PC-3 (cell line): Measurements from ENCODE around the gene MPO. TPM values are rescaled to one million over a fixed set of nuclear protein-coding genes. Genes with fewer than 3 reads are reported as not detected.

Source experiments
- ATAC-seq: fragments of 200-7000 bp; cut with Tn5 transposase; 2 replicates; pipeline ENCODE4 v1.9.1; 2020; ENCODE audit warnings: mild to moderate bottlenecking, moderate library complexity
- BruUV-seq: library from RNA; stranded (reverse); fragments of 400-500 nt; replicated peaks from 2 replicates; lab custom pipeline; 2021; lab: Mats Ljungman, UMichigan
- CTCF ChIA-PET: fragments of 300-600 bp; sonication (Branson Sonifier 250); formaldehyde crosslinking; loops from one replicate; lab custom pipeline; 2022; ENCODE audit warnings: antibody characterized with exemption; lab: Charles Lee
- POLR2A ChIA-PET: fragments of 300-600 bp; sonication (Branson Sonifier 250); formaldehyde crosslinking; loops from one replicate; lab custom pipeline; 2022; ENCODE audit warnings: antibody characterized with exemption; ENCODE audit not compliant: unreplicated experiment; lab: Charles Lee
- DNase-seq: peaks from one replicate; pipeline ENCODE4 v3.0.0-alpha.2; 2015
- H2AFZ ChIP-seq: fragments of 300-600 bp; sonication (generic); 2 replicates; pipeline ENCODE4 v1.6.0; 2016; ENCODE audit warnings: antibody characterized with exemption, low read length
- H3F3A ChIP-seq: fragments of 300-600 bp; sonication (generic); one replicate; pipeline ENCODE4 v1.6.0; 2017; ENCODE audit warnings: antibody characterized with exemption, low read length, control low read depth, mild to moderate bottlenecking; ENCODE audit not compliant: unreplicated experiment
- H3K27ac ChIP-seq: fragments of 300-600 bp; sonication (generic); 2 replicates; pipeline ENCODE4 v1.5.1; 2016; ENCODE audit warnings: mild to moderate bottlenecking, low read length
- H3K27me3 ChIP-seq: fragments of 300-600 bp; sonication (generic); 2 replicates; pipeline ENCODE4 v1.6.1; 2016; ENCODE audit warnings: low read length, mixed read lengths
- H3K36me3 ChIP-seq: fragments of 300-600 bp; sonication (generic); 2 replicates; pipeline ENCODE4 v1.6.1; 2016; ENCODE audit warnings: low read depth, mixed run types, low read length, mixed read lengths
- H3K4me1 ChIP-seq: fragments of 300-600 bp; sonication (generic); 2 replicates; pipeline ENCODE4 v1.5.1; 2016; ENCODE audit warnings: low read length; ENCODE audit not compliant: insufficient read depth
- H3K4me2 ChIP-seq: fragments of 300-600 bp; sonication (generic); 2 replicates; pipeline ENCODE4 v1.6.0; 2016; ENCODE audit warnings: low read length
- H3K4me3 ChIP-seq: fragments of 300-600 bp; sonication (generic); 2 replicates; pipeline ENCODE4 v1.5.1; 2016; ENCODE audit warnings: mild to moderate bottlenecking, low read length, mixed read lengths
- H3K79me2 ChIP-seq: fragments of 300-600 bp; sonication (generic); 2 replicates; pipeline ENCODE4 v1.6.1; 2017; ENCODE audit warnings: low read length, mixed read lengths
- H3K9ac ChIP-seq: fragments of 300-600 bp; sonication (generic); 2 replicates; pipeline ENCODE4 v1.6.0; 2016; ENCODE audit warnings: mild to moderate bottlenecking, low read length
- H3K9me2 ChIP-seq: fragments of 300-600 bp; sonication (generic); replicated peaks from 2 replicates; pipeline ENCODE4 v1.6.1; 2016; ENCODE audit warnings: mixed run types, low read length, mixed read lengths
- H3K9me3 ChIP-seq: fragments of 300-600 bp; sonication (generic); 2 replicates; pipeline ENCODE4 v1.6.1; 2016; ENCODE audit warnings: low read length, mixed read lengths
- H4K20me1 ChIP-seq: fragments of 300-600 bp; sonication (generic); 2 replicates; pipeline ENCODE4 v1.6.1; 2016; ENCODE audit warnings: low read length, mixed read lengths
- CTCF ChIP-seq: fragments of 300-600 bp; sonication (generic); conservative IDR thresholded peaks from 2 replicates; pipeline ENCODE4 v1.5.1; 2017; ENCODE audit warnings: antibody characterized with exemption, low read depth, mild to moderate bottlenecking, low read length
- EZH2 ChIP-seq: fragments of 300-600 bp; sonication (generic); IDR thresholded peaks from one replicate; pipeline ENCODE4 v1.6.1; 2017; ENCODE audit warnings: antibody characterized with exemption, mild to moderate bottlenecking, low read length; ENCODE audit not compliant: unreplicated experiment
- EZH2phosphoT487 ChIP-seq: fragments of 300-600 bp; sonication (generic); IDR thresholded peaks from 2 replicates; pipeline ENCODE4 v1.6.1; 2018; ENCODE audit warnings: mild to moderate bottlenecking, antibody characterized with exemption, low read length, borderline replicate concordance
- intact Hi-C: fragments of 100-400 bp; cut with micrococcal nuclease; formaldehyde crosslinking; loops from 2 replicates; pipeline ENCODE4 v1.9.0; 2023
- total RNA-seq: library from RNA; depleted of rRNA; stranded (reverse); fragments of >200 nt; gene quantifications from 2 replicates; pipeline ENCODE4 v1.2.3, GENCODE V29; 2014

The MPO gene
- total RNA-seq, 1 experiment from 2014 or later = not detected

- POLR2A ChIA-PET = no interaction called here
- CTCF ChIA-PET = interaction anchor here (0.5 kb wide), 1 partner anchor 221 kb away, joined by 9 read pairs; no protein-coding TSS in a partner anchor
- ATAC-seq (no peak), DNase-seq (no peak)
- H3K4me3 ChIP-seq = no peak overlapping the region
- H4K20me1 ChIP-seq = no peaks in the 10 kb centered on the region
- no peaks in the 10 kb centered on the region for H3K9me3 ChIP-seq
- H3K27me3 ChIP-seq = peaks cover 30% of the 10 kb centered on the region
- H3K9ac ChIP-seq = no peak overlapping the region
- TF ChIP-seq CTCF = no peak
- H3K36me3 ChIP-seq = no peaks in the 10 kb centered on the region
- intact Hi-C loops = loop anchor here (2.0 to 5.0 kb wide), 2 partner anchors 24 to 198 kb away; no protein-coding TSS in a partner anchor
- no TSS peak for BruUV-seq
- H3F3A ChIP-seq = no peaks in the 10 kb centered on the region
- no peaks in the 10 kb centered on the region for H3K79me2 ChIP-seq
- no peak overlapping the region for H3K27ac ChIP-seq
- peak overlapping the region; percentile 79; the same call in 1 of the 2 replicates for H3K4me2 ChIP-seq
- no peaks in the 10 kb centered on the region for H3K9me2 ChIP-seq
- peaks cover 5% of the 10 kb centered on the region; the same call in 1 of the 2 replicates for H3K4me1 ChIP-seq
- no peak overlapping the region for H2AFZ ChIP-seq
Measured at GRCh38 chr17:58248955-58249269, 31.8 kb downstream of the MPO start.

GRCh38 chr17:58247511-58248363 lies 33.0 kb downstream of the MPO start:
- CTCF ChIA-PET = interaction anchor here (0.6 kb wide), 1 partner anchor 149 kb away, joined by 3 read pairs; no protein-coding TSS in a partner anchor
- Histone ChIP-seq H3K9me3 (no peaks in the 10 kb centered on the region), H3F3A (no peaks in the 10 kb centered on the region), H3K4me2 (no peak overlapping the region), H2AFZ (no peak overlapping the region), H3K9ac (no peak overlapping the region), H4K20me1 (no peaks in the 10 kb centered on the region), H3K79me2 (no peaks in the 10 kb centered on the region), H3K4me1 (peaks cover 5% of the 10 kb centered on the region; the same call in 1 of the 2 replicates), H3K27me3 (peaks cover 34% of the 10 kb centered on the region), H3K9me2 (no peaks in the 10 kb centered on the region), H3K4me3 (no peak overlapping the region), H3K36me3 (no peaks in the 10 kb centered on the region), H3K27ac (no peak overlapping the region)
- intact Hi-C loops = loop anchor here (2.0 to 5.0 kb wide), 2 partner anchors 23 to 200 kb away; no protein-coding TSS in a partner anchor
- no TSS peak for BruUV-seq
- ATAC-seq (no peak), DNase-seq (no peak)
- TF ChIP-seq EZH2 (no peak), EZH2phosphoT487 (no peak), CTCF (no peak)
- POLR2A ChIA-PET = no interaction called here

GRCh38 chr17:58246781-58247180 lies 34.0 kb downstream of the MPO start:
- no TSS peak for BruUV-seq
- no peak overlapping the region for H3K9ac ChIP-seq
- ATAC-seq (no peak), DNase-seq (no peak)
- H3K9me3 ChIP-seq = no peaks in the 10 kb centered on the region
- H3K4me3 ChIP-seq = no peak overlapping the region
- peaks cover 5% of the 10 kb centered on the region; the same call in 1 of the 2 replicates for H3K4me1 ChIP-seq
- no peak overlapping the region for H2AFZ ChIP-seq
- ChIA-PET CTCF (no interaction called here), POLR2A (no interaction called here)
- intact Hi-C loops = loop anchor here (5.0 kb wide), 1 partner anchor 201 kb away; no protein-coding TSS in a partner anchor
- H3K9me2 ChIP-seq = no peaks in the 10 kb centered on the region
- H4K20me1 ChIP-seq = no peaks in the 10 kb centered on the region
- H3F3A ChIP-seq = no peaks in the 10 kb centered on the region
- peaks cover 36% of the 10 kb centered on the region for H3K27me3 ChIP-seq
- H3K36me3 ChIP-seq = no peaks in the 10 kb centered on the region
- H3K27ac ChIP-seq = no peak overlapping the region
- TF ChIP-seq EZH2 (no peak), EZH2phosphoT487 (no peak), CTCF (no peak)
- no peak overlapping the region for H3K4me2 ChIP-seq
- no peaks in the 10 kb centered on the region for H3K79me2 ChIP-seq
